ENCODE measurements around the gene NFIB. TPM values are rescaled to one million over a fixed set of nuclear protein-coding genes. Genes with fewer than 3 reads are reported as not detected.

NFIB gene
- total RNA-seq, 1 donor from 2014 or later: not detected

GRCh38 chr9:14314929-14315874, 1.3 kb upstream of the NFIB start:
- no peaks in the 10 kb centered on the region for H3K9me3 Mint-ChIP-seq

GRCh38 chr9:14314424-14314928, 535 bp upstream of the NFIB start:
- intact Hi-C loops (cut with micrococcal nuclease): loop anchor here (1.0 kb wide), 1 partner anchor 8 kb away; no protein-coding TSS in a partner anchor
- H3K9me3 Mint-ChIP-seq: no peaks in the 10 kb centered on the region

More at GRCh38 chr9:14314929-14315874, 1.3 kb upstream of the NFIB start:
- Mint-ChIP-seq H3K4me3 (ENCODE audit: low read depth) (peak overlapping the region; percentile 67), H3K27me3 (ENCODE audit: low read depth) (peaks cover 62% of the 10 kb centered on the region), H3K27ac (no peak overlapping the region), H3K4me1 (ENCODE audit: low read depth) (peaks cover 16% of the 10 kb centered on the region), H3K36me3 (ENCODE audit: low read depth) (peaks cover 5% of the 10 kb centered on the region)
- intact Hi-C loops (cut with micrococcal nuclease): loop anchor here (1.0 kb wide), 1 partner anchor 7 kb away; no protein-coding TSS in a partner anchor
- no peak for DNase-seq (ENCODE audit: low spot score)

GRCh38 chr9:14313378-14313940, 482 bp downstream of the NFIB start:
- DNase-seq (ENCODE audit: low spot score): no peak
- intact Hi-C loops (cut with micrococcal nuclease): no loop called here
- no peak overlapping the region for H3K27ac Mint-ChIP-seq
- peaks cover 5% of the 10 kb centered on the region for H3K36me3 Mint-ChIP-seq (ENCODE audit: low read depth)
- peaks cover 66% of the 10 kb centered on the region for H3K27me3 Mint-ChIP-seq (ENCODE audit: low read depth)
- H3K4me1 Mint-ChIP-seq (ENCODE audit: low read depth): peaks cover 19% of the 10 kb centered on the region
- H3K9me3 Mint-ChIP-seq: no peaks in the 10 kb centered on the region
- peak overlapping the region; percentile 72 for H3K4me3 Mint-ChIP-seq (ENCODE audit: low read depth)

More at GRCh38 chr9:14314424-14314928, 535 bp upstream of the NFIB start:
- H3K4me3 Mint-ChIP-seq (ENCODE audit: low read depth): peak overlapping the region; percentile 67
- H3K27ac Mint-ChIP-seq: no peak overlapping the region
- H3K4me1 Mint-ChIP-seq (ENCODE audit: low read depth): peaks cover 16% of the 10 kb centered on the region
- no peak for DNase-seq (ENCODE audit: low spot score)
- peaks cover 5% of the 10 kb centered on the region for H3K36me3 Mint-ChIP-seq (ENCODE audit: low read depth)
- peaks cover 64% of the 10 kb centered on the region for H3K27me3 Mint-ChIP-seq (ENCODE audit: low read depth)

GRCh38 chr9:14312719-14313377, 1.1 kb downstream of the NFIB start:
- Mint-ChIP-seq H3K36me3 (ENCODE audit: low read depth) (peaks cover 5% of the 10 kb centered on the region), H3K4me1 (ENCODE audit: low read depth) (peaks cover 18% of the 10 kb centered on the region), H3K9me3 (no peaks in the 10 kb centered on the region), H3K27me3 (ENCODE audit: low read depth) (peaks cover 67% of the 10 kb centered on the region), H3K27ac (no peak overlapping the region), H3K4me3 (ENCODE audit: low read depth) (peak overlapping the region; percentile 72)
- DNase-seq (ENCODE audit: low spot score): no peak
- intact Hi-C loops (cut with micrococcal nuclease): loop anchor here (1.0 kb wide), 1 partner anchor 32 kb away; no protein-coding TSS in a partner anchor

GRCh38 chr9:14311956-14312685, 1.8 kb downstream of the NFIB start:
- Mint-ChIP-seq H3K27me3 (ENCODE audit: low read depth) (peaks cover 65% of the 10 kb centered on the region), H3K4me3 (ENCODE audit: low read depth) (no peak overlapping the region), H3K4me1 (ENCODE audit: low read depth) (peaks cover 14% of the 10 kb centered on the region), H3K27ac (no peak overlapping the region), H3K36me3 (ENCODE audit: low read depth) (peaks cover 5% of the 10 kb centered on the region), H3K9me3 (no peaks in the 10 kb centered on the region)
- intact Hi-C loops (cut with micrococcal nuclease): loop anchor here (1.0 kb wide), 1 partner anchor 33 kb away; no protein-coding TSS in a partner anchor
- DNase-seq (ENCODE audit: low spot score): no peak

- H3K27ac Mint-ChIP-seq: no peak overlapping the region
- no peak overlapping the region for H3K4me3 Mint-ChIP-seq (ENCODE audit: low read depth)
- no peak for DNase-seq (ENCODE audit: low spot score)
- H3K9me3 Mint-ChIP-seq: no peaks in the 10 kb centered on the region
- intact Hi-C loops (cut with micrococcal nuclease): no loop called here
- peaks cover 14% of the 10 kb centered on the region for H3K4me1 Mint-ChIP-seq (ENCODE audit: low read depth)
- peaks cover 5% of the 10 kb centered on the region for H3K36me3 Mint-ChIP-seq (ENCODE audit: low read depth)
- H3K27me3 Mint-ChIP-seq (ENCODE audit: low read depth): peaks cover 62% of the 10 kb centered on the region
These were observed 2.6 kb downstream of the NFIB start for GRCh38 chr9:14311171-14311949.

- DNase-seq (ENCODE audit: low spot score): no peak
- Mint-ChIP-seq H3K4me1 (ENCODE audit: low read depth) (peaks cover 11% of the 10 kb centered on the region), H3K4me3 (ENCODE audit: low read depth) (no peak overlapping the region), H3K36me3 (ENCODE audit: low read depth) (peaks cover 5% of the 10 kb centered on the region), H3K9me3 (no peaks in the 10 kb centered on the region), H3K27ac (no peak overlapping the region), H3K27me3 (ENCODE audit: low read depth) (peaks cover 60% of the 10 kb centered on the region)
- intact Hi-C loops (cut with micrococcal nuclease): no loop called here
These were observed 3.6 kb downstream of the NFIB start for GRCh38 chr9:14310311-14310710.

- intact Hi-C loops (cut with micrococcal nuclease): no loop called here
- Mint-ChIP-seq H3K27ac (no peak overlapping the region), H3K4me1 (ENCODE audit: low read depth) (peaks cover 9% of the 10 kb centered on the region), H3K27me3 (ENCODE audit: low read depth) (peaks cover 65% of the 10 kb centered on the region), H3K9me3 (no peaks in the 10 kb centered on the region), H3K4me3 (ENCODE audit: low read depth) (no peak overlapping the region), H3K36me3 (ENCODE audit: low read depth) (peaks cover 5% of the 10 kb centered on the region)
- no peak for DNase-seq (ENCODE audit: low spot score)
These were observed 4.5 kb downstream of the NFIB start for GRCh38 chr9:14309403-14309802.

GRCh38 chr9:14308853-14309145, 5.1 kb downstream of the NFIB start:
- peaks cover 5% of the 10 kb centered on the region for H3K36me3 Mint-ChIP-seq (ENCODE audit: low read depth)
- peaks cover 65% of the 10 kb centered on the region for H3K27me3 Mint-ChIP-seq (ENCODE audit: low read depth)
- peaks cover 7% of the 10 kb centered on the region for H3K4me1 Mint-ChIP-seq (ENCODE audit: low read depth)
- intact Hi-C loops (cut with micrococcal nuclease): no loop called here
- DNase-seq (ENCODE audit: low spot score): no peak
- H3K4me3 Mint-ChIP-seq (ENCODE audit: low read depth): no peak overlapping the region
- H3K9me3 Mint-ChIP-seq: no peaks in the 10 kb centered on the region
- no peak overlapping the region for H3K27ac Mint-ChIP-seq

GRCh38 chr9:14307989-14308852, 5.7 kb downstream of the NFIB start:
- Mint-ChIP-seq H3K36me3 (ENCODE audit: low read depth) (peaks cover under 1% of the 10 kb centered on the region), H3K4me3 (ENCODE audit: low read depth) (no peak overlapping the region), H3K27me3 (ENCODE audit: low read depth) (peaks cover 63% of the 10 kb centered on the region), H3K9me3 (no peaks in the 10 kb centered on the region), H3K27ac (no peak overlapping the region), H3K4me1 (ENCODE audit: low read depth) (peaks cover 3% of the 10 kb centered on the region)
- intact Hi-C loops (cut with micrococcal nuclease): no loop called here
- no peak for DNase-seq (ENCODE audit: low spot score)
